ENCODE data around the gene RNF150. TPM values are rescaled to one million over a fixed set of nuclear protein-coding genes. Genes with fewer than 3 reads are reported as not detected.

The RNF150 gene
- total RNA-seq, 1 experiment from 2014 or later = 1.3 TPM

DNA sequence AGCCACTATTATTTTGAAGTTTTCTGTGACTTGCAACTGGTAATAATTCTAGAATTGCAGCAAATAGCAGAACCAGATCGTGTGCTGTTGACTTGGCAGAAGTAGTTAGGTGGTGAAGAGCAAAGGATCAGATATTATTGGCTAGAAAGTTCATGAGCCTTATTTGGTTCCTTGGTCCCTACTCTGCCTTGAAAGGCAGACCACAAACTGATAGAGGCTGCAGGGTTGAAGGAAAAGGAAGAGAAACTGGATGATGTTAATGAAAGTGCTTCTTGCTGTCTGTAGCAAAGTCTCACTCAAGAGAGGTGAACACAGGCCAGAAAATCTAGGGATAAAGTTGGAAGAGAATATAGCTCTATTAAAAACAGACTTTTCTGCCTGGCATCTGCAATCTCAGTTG is 41.2 kb upstream of the RNF150 start:
- Histone ChIP-seq H3K36me3 (ENCODE audit: control insufficient read depth, insufficient read depth, low read length) (no peaks in the 10 kb centered on the region), H3K4me1 (ENCODE audit: control insufficient read depth, insufficient read depth, low read length) (no peaks in the 10 kb centered on the region), H3K27ac (ENCODE audit: low read length) (no peak overlapping the region), H3K4me3 (ENCODE audit: low read depth in 2 of 2, low read length in 2 of 2) (no peak overlapping the region), H3K27me3 (ENCODE audit: control insufficient read depth, insufficient read depth, low read length) (no peaks in the 10 kb centered on the region), H3K9me3 (ENCODE audit: control insufficient read depth, insufficient read depth, low read depth, low read length) (no peaks in the 10 kb centered on the region)
- in situ Hi-C loops (cut with HindIII; ENCODE audit: low pct_unique_long_range_greater_than_20kb, low sequenced_read_pairs) (no loop called here), intact Hi-C loops (cut with micrococcal nuclease; ENCODE audit: unreplicated experiment) (no loop called here)
- ChIA-PET POLR2A (interaction anchor here (0.7 kb wide), 1 partner anchor 98 kb away, joined by 10 read pairs; no protein-coding TSS in a partner anchor), CTCF (no interaction called here)
- no peak for ATAC-seq
- no TSS peak for BruUV-seq (replicated peaks)
- DNase-seq (ENCODE audit: low read depth, low spot score) = no peak
- TF ChIP-seq, protein P1, sequence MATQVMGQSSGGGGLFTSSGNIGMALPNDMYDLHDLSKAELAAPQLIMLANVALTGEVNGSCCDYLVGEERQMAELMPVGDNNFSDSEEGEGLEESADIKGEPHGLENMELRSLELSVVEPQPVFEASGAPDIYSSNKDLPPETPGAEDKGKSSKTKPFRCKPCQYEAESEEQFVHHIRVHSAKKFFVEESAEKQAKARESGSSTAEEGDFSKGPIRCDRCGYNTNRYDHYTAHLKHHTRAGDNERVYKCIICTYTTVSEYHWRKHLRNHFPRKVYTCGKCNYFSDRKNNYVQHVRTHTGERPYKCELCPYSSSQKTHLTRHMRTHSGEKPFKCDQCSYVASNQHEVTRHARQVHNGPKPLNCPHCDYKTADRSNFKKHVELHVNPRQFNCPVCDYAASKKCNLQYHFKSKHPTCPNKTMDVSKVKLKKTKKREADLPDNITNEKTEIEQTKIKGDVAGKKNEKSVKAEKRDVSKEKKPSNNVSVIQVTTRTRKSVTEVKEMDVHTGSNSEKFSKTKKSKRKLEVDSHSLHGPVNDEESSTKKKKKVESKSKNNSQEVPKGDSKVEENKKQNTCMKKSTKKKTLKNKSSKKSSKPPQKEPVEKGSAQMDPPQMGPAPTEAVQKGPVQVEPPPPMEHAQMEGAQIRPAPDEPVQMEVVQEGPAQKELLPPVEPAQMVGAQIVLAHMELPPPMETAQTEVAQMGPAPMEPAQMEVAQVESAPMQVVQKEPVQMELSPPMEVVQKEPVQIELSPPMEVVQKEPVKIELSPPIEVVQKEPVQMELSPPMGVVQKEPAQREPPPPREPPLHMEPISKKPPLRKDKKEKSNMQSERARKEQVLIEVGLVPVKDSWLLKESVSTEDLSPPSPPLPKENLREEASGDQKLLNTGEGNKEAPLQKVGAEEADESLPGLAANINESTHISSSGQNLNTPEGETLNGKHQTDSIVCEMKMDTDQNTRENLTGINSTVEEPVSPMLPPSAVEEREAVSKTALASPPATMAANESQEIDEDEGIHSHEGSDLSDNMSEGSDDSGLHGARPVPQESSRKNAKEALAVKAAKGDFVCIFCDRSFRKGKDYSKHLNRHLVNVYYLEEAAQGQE (IDR thresholded peaks at IDR 0.05; ENCODE audit: insufficient read depth in 1 of 2, low read depth in 2 of 2, low read length in 1 of 2) = no peak
- TF ChIP-seq TCF7L2 (IDR thresholded peaks at IDR 0.05; ENCODE audit: low read depth, low read length) (no peak), CTCF (IDR thresholded peaks at IDR 0.05) (no peak), SIN3A (IDR thresholded peaks at IDR 0.05; ENCODE audit: borderline replicate concordance, insufficient read depth, low read depth, low read length) (no peak), POLR2AphosphoS5 (IDR thresholded peaks at IDR 0.05; ENCODE audit: low read depth, low read length) (no peak)

DNA sequence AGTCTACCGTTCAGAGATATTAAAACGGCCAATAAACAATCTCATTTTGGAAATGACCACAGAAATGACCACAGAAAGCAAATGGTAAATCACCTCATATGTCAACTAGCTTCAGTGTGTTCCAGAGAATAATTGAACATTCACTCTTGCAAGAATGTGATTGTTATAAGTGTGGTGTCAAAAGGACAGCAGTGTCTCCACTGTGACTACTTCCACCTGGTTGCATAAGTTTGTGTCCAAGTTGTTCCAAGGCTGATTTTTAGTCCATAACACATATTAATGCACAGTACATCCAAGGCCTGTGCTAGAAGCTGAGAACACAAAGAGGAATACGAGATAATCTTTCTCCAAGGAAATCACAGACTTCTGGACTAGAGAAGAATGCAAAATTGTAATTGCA is 37.4 kb upstream of the RNF150 start:
- Histone ChIP-seq H3K4me3 (ENCODE audit: low read depth in 2 of 2, low read length in 2 of 2) (no peak overlapping the region), H3K36me3 (ENCODE audit: control insufficient read depth, insufficient read depth, low read length) (no peaks in the 10 kb centered on the region), H3K9me3 (ENCODE audit: control insufficient read depth, insufficient read depth, low read depth, low read length) (no peaks in the 10 kb centered on the region), H3K27ac (ENCODE audit: low read length) (no peak overlapping the region), H3K27me3 (ENCODE audit: control insufficient read depth, insufficient read depth, low read length) (no peaks in the 10 kb centered on the region), H3K4me1 (ENCODE audit: control insufficient read depth, insufficient read depth, low read length) (no peaks in the 10 kb centered on the region)
- ChIA-PET POLR2A (no interaction called here), CTCF (no interaction called here)
- in situ Hi-C loops (cut with HindIII; ENCODE audit: low pct_unique_long_range_greater_than_20kb, low sequenced_read_pairs) = no loop called here
- no peak for DNase-seq (ENCODE audit: low read depth, low spot score)
- intact Hi-C loops (cut with micrococcal nuclease; ENCODE audit: unreplicated experiment) = no loop called here
- BruUV-seq (replicated peaks) = no TSS peak
- ATAC-seq = no peak
- no peak for TF ChIP-seq SIN3A (IDR thresholded peaks at IDR 0.05; ENCODE audit: borderline replicate concordance, insufficient read depth, low read depth, low read length)
- TF ChIP-seq POLR2AphosphoS5 (IDR thresholded peaks at IDR 0.05; ENCODE audit: low read depth, low read length) = no peak
- no peak for TF ChIP-seq TCF7L2 (IDR thresholded peaks at IDR 0.05; ENCODE audit: low read depth, low read length)
- TF ChIP-seq, protein P1 (IDR thresholded peaks at IDR 0.05; ENCODE audit: insufficient read depth in 1 of 2, low read depth in 2 of 2, low read length in 1 of 2) = no peak
- no peak for TF ChIP-seq CTCF (IDR thresholded peaks at IDR 0.05)
